Mucosa of rectum (tissue), 2 donors: ENCODE measurements around the gene DSCAM.

Source experiments
- H3K27ac ChIP-seq, 2 donors: one replicate each; pipeline ENCODE4 v1.7.0; 2013; ENCODE audit warnings: inconsistent platforms in 2 of 2, low read depth in 2 of 2, low read length in 2 of 2
- H3K27me3 ChIP-seq, 2 donors: one replicate each; pipeline ENCODE4 v1.7.0; 2013; ENCODE audit warnings: low read length in 2 of 2; ENCODE audit not compliant: control insufficient read depth in 2 of 2, insufficient read depth in 2 of 2
- H3K36me3 ChIP-seq, 2 donors: one replicate each; pipeline ENCODE4 v1.7.0; 2013; ENCODE audit warnings: low read length in 2 of 2; ENCODE audit not compliant: control insufficient read depth in 2 of 2, insufficient read depth in 2 of 2
- H3K4me1 ChIP-seq, 2 donors: one replicate each; pipeline ENCODE4 v1.7.0; 2013; ENCODE audit warnings: low read length in 2 of 2, mild to moderate bottlenecking in 1 of 2; ENCODE audit not compliant: control insufficient read depth in 2 of 2, insufficient read depth in 2 of 2
- H3K4me3 ChIP-seq, 2 donors: one replicate each; pipeline ENCODE4 v1.7.0; 2013; ENCODE audit warnings: low read length in 2 of 2
- H3K9ac ChIP-seq, 2 donors: one replicate each; pipeline ENCODE4 v1.7.0; 2013; ENCODE audit warnings: low read length in 2 of 2, low read depth in 1 of 2, mild to moderate bottlenecking in 1 of 2
- H3K9me3 ChIP-seq, 2 donors: one replicate each; pipeline ENCODE4 v1.7.0; 2013; ENCODE audit warnings: low read length in 2 of 2; ENCODE audit not compliant: control insufficient read depth in 2 of 2
- donor health status: healthy.
- donor health status: Normal muscosa, but diverticular disease.

The DSCAM gene

DNA sequence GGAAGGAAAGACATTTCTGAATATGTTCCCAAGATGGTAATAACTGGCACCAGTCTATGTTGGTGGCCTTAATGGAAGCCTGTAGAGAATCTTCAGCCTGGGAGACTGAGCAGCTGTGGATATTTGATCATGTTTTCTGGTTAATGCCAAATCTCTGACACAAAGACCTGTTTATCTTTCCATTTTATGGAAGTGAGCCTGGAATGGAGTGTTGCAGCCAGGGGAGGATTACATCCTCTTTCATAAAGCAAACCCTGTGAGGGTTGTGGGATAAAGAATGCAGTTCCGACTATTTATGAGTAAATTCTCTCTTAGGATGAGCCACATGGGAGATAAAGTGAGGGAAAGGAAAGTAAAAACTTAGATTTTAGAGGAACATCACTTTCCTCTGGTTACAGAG, 835.6 kb downstream of the DSCAM start:
- Histone ChIP-seq H3K36me3 (no peaks in the 10 kb centered on the region), H3K27ac (no peak overlapping the region), H3K4me3 (no peak overlapping the region), H3K27me3 (no peaks in the 10 kb centered on the region), H3K9ac (no peak overlapping the region), H3K4me1 (no peaks in the 10 kb centered on the region), H3K9me3 (no peaks in the 10 kb centered on the region)

- no peak overlapping the region for H3K27ac ChIP-seq
- no peaks in the 10 kb centered on the region for H3K4me1 ChIP-seq
- H3K9me3 ChIP-seq = no peaks in the 10 kb centered on the region
- H3K4me3 ChIP-seq = no peak overlapping the region
- no peaks in the 10 kb centered on the region for H3K36me3 ChIP-seq
- H3K27me3 ChIP-seq = no peaks in the 10 kb centered on the region
- H3K9ac ChIP-seq = no peak overlapping the region
These were observed 844.0 kb downstream of the DSCAM start for GRCh38 chr21:40002978-40003377.

DNA sequence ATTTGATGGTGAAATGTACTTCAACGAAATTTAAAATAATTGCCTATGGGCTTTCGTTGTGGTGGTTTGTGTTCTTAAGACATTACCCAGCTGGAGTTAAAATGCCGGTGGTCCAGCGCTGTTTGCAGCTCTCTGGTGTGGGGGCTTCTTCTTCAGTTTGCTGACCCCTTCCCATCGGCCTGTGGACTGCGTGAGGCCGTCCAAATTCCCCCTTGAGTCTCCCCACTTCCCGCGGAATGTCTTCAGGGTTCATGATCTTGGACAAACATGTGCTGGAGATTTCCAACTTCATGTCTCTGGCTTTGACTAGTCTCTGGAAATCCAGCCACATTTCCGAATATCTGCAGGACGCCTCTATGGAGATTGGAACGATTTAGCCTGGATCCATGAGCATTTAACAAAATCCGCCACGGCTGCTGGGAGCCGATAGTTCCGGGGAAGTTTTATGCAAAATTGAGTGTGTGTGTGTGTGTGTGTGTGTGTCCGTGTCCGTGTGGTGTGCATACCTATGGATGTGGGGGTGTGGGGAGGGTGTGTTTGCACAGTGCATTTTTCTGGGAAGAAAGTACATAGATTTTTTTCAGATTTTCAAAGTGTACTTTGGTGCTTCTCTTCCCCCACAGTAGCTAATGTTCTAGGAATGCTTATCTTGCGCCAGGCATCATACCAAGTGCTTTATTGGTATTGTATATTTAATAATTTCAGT, 862.5 kb downstream of the DSCAM start:
- no peaks in the 10 kb centered on the region for H3K4me1 ChIP-seq
- no peak overlapping the region for H3K9ac ChIP-seq
- no peak overlapping the region for H3K4me3 ChIP-seq
- no peak overlapping the region for H3K27ac ChIP-seq
- H3K36me3 ChIP-seq = no peaks in the 10 kb centered on the region
- no peaks in the 10 kb centered on the region for H3K27me3 ChIP-seq
- no peaks in the 10 kb centered on the region for H3K9me3 ChIP-seq

GRCh38 chr21:39980241-39980820, 866.6 kb downstream of the DSCAM start:
- Histone ChIP-seq H3K9me3 (no peaks in the 10 kb centered on the region), H3K9ac (no peak overlapping the region), H3K27ac (no peak overlapping the region), H3K4me1 (no peaks in the 10 kb centered on the region), H3K4me3 (no peak overlapping the region), H3K27me3 (no peaks in the 10 kb centered on the region), H3K36me3 (no peaks in the 10 kb centered on the region)

GRCh38 chr21:39979321-39979720, 867.6 kb downstream of the DSCAM start:
- H3K9me3 ChIP-seq = no peaks in the 10 kb centered on the region
- no peak overlapping the region for H3K4me3 ChIP-seq
- H3K27ac ChIP-seq = no peak overlapping the region
- no peak overlapping the region for H3K9ac ChIP-seq
- H3K4me1 ChIP-seq = no peaks in the 10 kb centered on the region
- no peaks in the 10 kb centered on the region for H3K36me3 ChIP-seq
- no peaks in the 10 kb centered on the region for H3K27me3 ChIP-seq

DNA sequence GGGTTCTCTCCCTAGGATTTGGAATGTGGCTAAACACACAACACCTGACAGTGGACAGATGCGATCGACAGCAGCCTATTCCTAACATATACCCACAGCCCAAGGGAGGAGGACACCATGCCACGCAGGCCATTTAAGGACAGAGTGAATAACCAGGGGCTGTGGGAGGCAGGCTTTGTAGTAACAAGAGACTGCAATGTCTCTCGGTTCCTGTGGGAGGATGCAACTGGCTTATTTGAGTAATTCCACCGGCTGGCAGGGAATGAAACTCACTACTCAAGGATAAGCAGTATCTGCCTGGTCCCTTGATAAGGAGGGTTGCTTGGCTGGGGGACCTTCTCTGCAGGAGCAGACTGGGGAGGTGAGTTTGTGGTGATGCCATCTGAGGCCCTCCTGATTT, 870.2 kb downstream of the DSCAM start:
- Histone ChIP-seq H3K27me3 (no peaks in the 10 kb centered on the region), H3K36me3 (no peaks in the 10 kb centered on the region), H3K9ac (no peak overlapping the region), H3K4me3 (no peak overlapping the region), H3K27ac (no peak overlapping the region), H3K4me1 (no peaks in the 10 kb centered on the region), H3K9me3 (no peaks in the 10 kb centered on the region)

GRCh38 chr21:39972976-39973770, 873.8 kb downstream of the DSCAM start:
- H3K36me3 ChIP-seq = no peaks in the 10 kb centered on the region
- H3K9ac ChIP-seq = no peak overlapping the region
- H3K4me3 ChIP-seq = no peak overlapping the region
- H3K4me1 ChIP-seq = no peaks in the 10 kb centered on the region
- H3K27me3 ChIP-seq = no peaks in the 10 kb centered on the region
- H3K27ac ChIP-seq = no peak overlapping the region
- H3K9me3 ChIP-seq = no peaks in the 10 kb centered on the region

DNA sequence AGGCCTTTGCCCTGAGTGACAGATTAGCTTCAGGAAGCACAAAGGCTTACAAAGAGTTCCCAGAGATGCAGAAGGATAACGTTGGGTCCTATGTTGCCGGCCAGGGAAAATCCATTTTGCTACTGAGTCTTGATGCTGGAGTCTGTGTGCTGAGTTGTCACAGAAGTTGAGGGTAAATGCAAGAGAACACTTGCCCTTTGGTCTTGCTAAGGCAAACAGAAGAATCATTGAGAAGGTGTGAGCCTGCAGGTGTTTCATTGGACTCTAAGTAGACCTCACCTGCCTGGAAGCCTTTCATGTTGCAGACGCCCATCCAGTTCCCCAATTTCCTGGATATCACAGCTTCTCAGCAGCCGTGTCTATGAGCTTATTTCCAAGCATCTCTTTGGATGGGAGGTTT, 874.5 kb downstream of the DSCAM start:
- Histone ChIP-seq H3K4me3 (no peak overlapping the region), H3K27me3 (no peaks in the 10 kb centered on the region), H3K27ac (no peak overlapping the region)

DNA sequence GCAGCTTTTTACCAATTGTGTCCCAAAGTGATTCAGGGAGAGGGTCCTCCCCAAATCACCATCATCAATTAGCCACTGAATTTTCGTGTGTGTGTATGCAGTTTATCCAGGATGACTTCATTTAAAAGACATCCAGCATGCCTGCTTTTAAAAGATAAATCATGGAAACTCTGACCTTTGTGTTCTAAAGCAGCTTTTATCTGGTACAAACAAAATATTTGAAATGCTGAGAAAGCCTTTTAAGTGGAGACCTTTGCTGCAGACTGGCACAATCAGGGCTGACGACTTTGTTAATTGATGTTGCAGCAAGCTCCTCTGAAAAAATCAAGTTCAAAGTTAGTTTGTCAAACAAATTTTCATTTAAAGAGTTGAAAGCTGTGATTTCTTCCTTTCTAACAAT, 875.0 kb downstream of the DSCAM start:
- no peak overlapping the region for H3K9ac ChIP-seq
- H3K36me3 ChIP-seq = no peaks in the 10 kb centered on the region
- H3K4me3 ChIP-seq = no peak overlapping the region
- no peaks in the 10 kb centered on the region for H3K4me1 ChIP-seq
- H3K9me3 ChIP-seq = no peaks in the 10 kb centered on the region
- no peaks in the 10 kb centered on the region for H3K27me3 ChIP-seq
- no peak overlapping the region for H3K27ac ChIP-seq

More for the DNA sequence above, 874.5 kb downstream of the DSCAM start:
- Histone ChIP-seq H3K9ac (no peak overlapping the region), H3K4me1 (no peaks in the 10 kb centered on the region), H3K36me3 (no peaks in the 10 kb centered on the region), H3K9me3 (no peaks in the 10 kb centered on the region)

- H3K9me3 ChIP-seq = peaks cover 0 to 3% of the 10 kb centered on the region in 2 donors
- no peaks in the 10 kb centered on the region for H3K27me3 ChIP-seq
- H3K9ac ChIP-seq = no peak overlapping the region
- H3K27ac ChIP-seq = no peak overlapping the region
- H3K4me3 ChIP-seq = no peak overlapping the region
- no peaks in the 10 kb centered on the region for H3K36me3 ChIP-seq
- no peaks in the 10 kb centered on the region for H3K4me1 ChIP-seq
These were observed 877.1 kb downstream of the DSCAM start for GRCh38 chr21:39969691-39970364.
